H1 (cell line): ENCODE measurements around the gene ZIC5. TPM values are rescaled to one million over a fixed set of nuclear protein-coding genes. Genes with fewer than 3 reads are reported as not detected.

Source experiments
- ATF3 ChIP-seq: IDR thresholded peaks from 2 replicates; pipeline ENCODE4 v1.6.1; 2011; ENCODE audit warnings: low read depth, mild to moderate bottlenecking, low read length; ENCODE audit not compliant: insufficient read depth
- BCL11A ChIP-seq, 2 experiments: IDR thresholded peaks; one replicate each; pipeline ENCODE4 v1.6.1; 2011; ENCODE audit warnings: low read depth in 2 of 2, low read length in 2 of 2, mild to moderate bottlenecking in 2 of 2
- BRCA1 ChIP-seq: IDR thresholded peaks from 2 replicates; pipeline ENCODE4 v1.6.1; 2012; ENCODE audit warnings: low read depth, low read length, improper control_type of control experiment
- CBX8 ChIP-seq: fragments of 300-800, 300-1000 bp; sonication (generic); IDR thresholded peaks from 2 replicates; pipeline ENCODE4 v1.7.1; 2016; ENCODE audit warnings: low read depth, low read length, borderline replicate concordance
- CHD2 ChIP-seq: IDR thresholded peaks from 2 replicates; pipeline ENCODE4 v1.6.1; 2012; ENCODE audit warnings: low read length, improper control_type of control experiment
- CTBP2 ChIP-seq: IDR thresholded peaks from 2 replicates; pipeline ENCODE4 v1.7.0; 2011; ENCODE audit warnings: borderline replicate concordance, mild to moderate bottlenecking, moderate library complexity, mixed read lengths, low read length; ENCODE audit not compliant: insufficient read depth, insufficient read length
- CTCF ChIP-seq, 3 experiments: IDR thresholded peaks; 1 replicate in 2 of 3; 2 replicates in 1 of 3; pipeline versions ENCODE4 v1.5.1 to v1.6.1; 2011; ENCODE audit warnings: low read length in 3 of 3, mild to moderate bottlenecking in 3 of 3, inconsistent platforms in 2 of 3, low read depth in 1 of 3, moderate library complexity in 1 of 3; ENCODE audit not compliant: insufficient read depth in 1 of 3; ENCODE audit errors: control extremely low read depth in 1 of 3
- E2F6 ChIP-seq: IDR thresholded peaks from 2 replicates; pipeline ENCODE4 v1.6.1; 2012; ENCODE audit warnings: inconsistent platforms
- GABPA ChIP-seq: IDR thresholded peaks from 2 replicates; pipeline ENCODE4 v1.6.1; 2011; ENCODE audit warnings: mild to moderate bottlenecking, low read length, moderate library complexity, borderline replicate concordance; ENCODE audit not compliant: insufficient read depth
- JUN ChIP-seq: IDR thresholded peaks from 2 replicates; pipeline ENCODE4 v1.6.1; 2011; ENCODE audit warnings: low read depth, mild to moderate bottlenecking, improper control_type of control experiment, low read length
- KDM1A ChIP-seq: fragments of 200-600, 300-600 bp; sonication (generic); IDR thresholded peaks from 2 replicates; pipeline ENCODE4 v1.7.1; 2016; ENCODE audit warnings: mild to moderate bottlenecking, low read length, borderline replicate concordance
- KDM4A ChIP-seq: IDR thresholded peaks from one replicate; pipeline ENCODE4 v1.7.1; 2012; ENCODE audit warnings: low read depth, mild to moderate bottlenecking, moderate library complexity, low read length, inconsistent platforms; ENCODE audit not compliant: severe bottlenecking
- KDM5A ChIP-seq: fragments of 200-600 bp; IDR thresholded peaks from 2 replicates; pipeline ENCODE4 v1.7.1; 2012; ENCODE audit warnings: mild to moderate bottlenecking, low read length, inconsistent platforms, mixed read lengths
- MAX ChIP-seq: IDR thresholded peaks from 2 replicates; pipeline ENCODE4 v1.6.1; 2012; ENCODE audit warnings: inconsistent platforms
- POLR2A ChIP-seq, 2 experiments: IDR thresholded peaks; 1 replicate in 1 of 2; 2 replicates in 1 of 2; pipeline ENCODE4 v1.6.1; 2011; ENCODE audit warnings: low read depth in 2 of 2, low read length in 2 of 2, mild to moderate bottlenecking in 2 of 2; ENCODE audit errors: control extremely low read depth in 1 of 2
- POU5F1 ChIP-seq: IDR thresholded peaks from 2 replicates; pipeline ENCODE4 v1.6.1; 2011; ENCODE audit warnings: low read depth, mild to moderate bottlenecking, low read length, moderate library complexity
- RFX5 ChIP-seq: IDR thresholded peaks from 2 replicates; pipeline ENCODE4 v1.6.1; 2011; ENCODE audit warnings: low read depth, low read length, improper control_type of control experiment, borderline replicate concordance
- RXRA ChIP-seq: IDR thresholded peaks from 2 replicates; pipeline ENCODE4 v1.6.1; 2011; ENCODE audit warnings: low read depth, mild to moderate bottlenecking, low read length, moderate library complexity; ENCODE audit not compliant: insufficient read depth
- SAP30 ChIP-seq: fragments of 300-600 bp; sonication (generic); IDR thresholded peaks from 2 replicates; pipeline ENCODE4 v1.7.1; 2012; ENCODE audit warnings: low read length, moderate library complexity, mild to moderate bottlenecking, inconsistent platforms; ENCODE audit not compliant: insufficient read depth, insufficient replicate concordance
- polyA plus RNA-seq, 7 experiments: library from polyadenylated mRNA; depleted of rRNA in 3 of 7; stranded (reverse) in 5 of 7; unstranded in 2 of 7; fragments of >200 nt in 5 of 7; fragments of 200-250 nt in 2 of 7; gene quantifications; 1 replicate in 5 of 7; 2 replicates in 1 of 7; 4 replicates in 1 of 7; pipeline versions ENCODE4 v1.2.1 to v1.2.3, GENCODE V29; 2011 to 2013; ENCODE audit warnings: missing spikeins in 2 of 7, mixed read lengths in 2 of 7
- total RNA-seq: library from RNA; stranded (reverse); fragmentation: NEBNext Ultra II Directional; extraction: Animal tissue kit (Norgen Biotek cat#: 25700); gene quantifications from 2 replicates; pipeline ENCODE4 v1.2.1, GENCODE V29; 2021

Gene ZIC5
- total and polyA plus RNA-seq, 2 of the 8 experiments (the other 6 are each of a cell fraction or from before 2014, with no cell fraction given), result 14.2 to 52.7 TPM

GRCh38 chr13:99991013-99991827, 19.7 kb upstream of the ZIC5 start (continued):
- no peak for TF ChIP-seq CTCF (IDR thresholded peaks at IDR 0.05; ENCODE audit: control extremely low read depth in 1 of 3, insufficient read depth in 1 of 3, low read depth in 1 of 3, low read length in 3 of 3)
- no peak for TF ChIP-seq E2F6
- no peak for TF ChIP-seq CHD2
- TF ChIP-seq POU5F1, result no peak
- TF ChIP-seq BCL11A (IDR thresholded peaks at IDR 0.05; ENCODE audit: low read depth in 2 of 2, low read length in 2 of 2), result no peak
- no peak for TF ChIP-seq RFX5
- no peak for TF ChIP-seq JUN
- no peak for TF ChIP-seq BRCA1
- TF ChIP-seq POLR2A (IDR thresholded peaks at IDR 0.05; ENCODE audit: control extremely low read depth in 1 of 2, low read depth in 2 of 2, low read length in 2 of 2), result peak in 1 of 2 experiments; percentile 56; a peak in 1 of 3 replicates
- no peak for TF ChIP-seq CBX8
- TF ChIP-seq KDM1A, result no peak
- no peak for TF ChIP-seq ATF3
- no peak for TF ChIP-seq KDM5A
- TF ChIP-seq MAX, result no peak
- no peak for TF ChIP-seq GABPA
- no peak for TF ChIP-seq SAP30
- peak; percentile 67 for TF ChIP-seq KDM4A
- no peak for TF ChIP-seq RXRA
- no peak for TF ChIP-seq CTBP2
